Astrocyte (in vitro differentiated cells and primary cell): Measurements from ENCODE around the gene RAB40B. TPM values are rescaled to one million over a fixed set of nuclear protein-coding genes. Genes with fewer than 3 reads are reported as not detected.

Experiments used
- DNase-seq: peaks from one replicate; pipeline ENCODE4 v3.0.0-alpha.2; 2010; ENCODE audit warnings: low read depth
- FAIRE-seq: peaks from 2 replicates; lab custom pipeline; 2011; peaks lifted over from hg19 to GRCh38; lab: Jason Lieb, UNC
- H2AFZ ChIP-seq: 2 replicates; pipeline ENCODE4 v1.6.0; 2012; ENCODE audit warnings: low read depth, low read length, inconsistent platforms
- H3K27ac ChIP-seq: 2 replicates; pipeline ENCODE4 v1.5.1; 2011; ENCODE audit warnings: low read depth, low read length, inconsistent platforms
- H3K27me3 ChIP-seq: 2 replicates; pipeline ENCODE4 v1.6.0; 2011; ENCODE audit warnings: low read length, inconsistent platforms; ENCODE audit not compliant: insufficient read depth
- H3K36me3 ChIP-seq: 2 replicates; pipeline ENCODE4 v1.5.1; 2011; ENCODE audit warnings: low read length, inconsistent platforms; ENCODE audit not compliant: insufficient read depth
- H3K4me1 ChIP-seq: 2 replicates; pipeline ENCODE4 v1.5.1; 2011; ENCODE audit warnings: low read length, inconsistent platforms; ENCODE audit not compliant: insufficient read depth
- H3K4me2 ChIP-seq: 2 replicates; pipeline ENCODE4 v1.6.0; 2012; ENCODE audit warnings: low read length, inconsistent platforms
- H3K4me3 ChIP-seq: 2 replicates; pipeline ENCODE4 v1.5.1; 2011; ENCODE audit warnings: low read depth, mild to moderate bottlenecking, low read length, inconsistent platforms; ENCODE audit not compliant: insufficient read depth
- H3K79me2 ChIP-seq: 2 replicates; pipeline ENCODE4 v1.6.0; 2012; ENCODE audit warnings: mild to moderate bottlenecking, low read length, inconsistent platforms; ENCODE audit not compliant: insufficient read depth
- H3K9ac ChIP-seq: 2 replicates; pipeline ENCODE4 v1.6.0; 2012; ENCODE audit warnings: mild to moderate bottlenecking, low read length, inconsistent platforms
- H3K9me3 ChIP-seq: 2 replicates; pipeline ENCODE4 v1.5.1; 2012; ENCODE audit warnings: low read depth, mild to moderate bottlenecking, low read length, inconsistent platforms; ENCODE audit not compliant: insufficient read depth
- H4K20me1 ChIP-seq: 2 replicates; pipeline ENCODE4 v1.6.0; 2012; ENCODE audit warnings: low read length, inconsistent platforms; ENCODE audit not compliant: insufficient read depth
- H3K27ac Mint-ChIP-seq: one replicate; pipeline ENCODE4 v1.8.0; 2021; ENCODE audit warnings: mild to moderate bottlenecking, mixed read lengths; ENCODE audit not compliant: unreplicated experiment
- H3K27me3 Mint-ChIP-seq: one replicate; pipeline ENCODE4 v1.8.0; 2021; ENCODE audit warnings: low read depth, mixed read lengths; ENCODE audit not compliant: unreplicated experiment
- H3K36me3 Mint-ChIP-seq: one replicate; pipeline ENCODE4 v1.8.0; 2021; ENCODE audit warnings: low read depth, mixed read lengths; ENCODE audit not compliant: unreplicated experiment
- H3K4me1 Mint-ChIP-seq: one replicate; pipeline ENCODE4 v1.8.0; 2021; ENCODE audit warnings: low read depth, mixed read lengths; ENCODE audit not compliant: unreplicated experiment
- H3K4me3 Mint-ChIP-seq: one replicate; pipeline ENCODE4 v1.8.0; 2021; ENCODE audit warnings: mild to moderate bottlenecking, moderate library complexity, mixed read lengths; ENCODE audit not compliant: unreplicated experiment
- H3K9me3 Mint-ChIP-seq: one replicate; pipeline ENCODE4 v1.8.0; 2021; ENCODE audit warnings: mild to moderate bottlenecking, mixed read lengths; ENCODE audit not compliant: unreplicated experiment
- EZH2 ChIP-seq: IDR thresholded peaks from 2 replicates; pipeline ENCODE4 v1.6.1; 2012; ENCODE audit warnings: mild to moderate bottlenecking, low read length, inconsistent platforms; ENCODE audit not compliant: insufficient read depth
- total RNA-seq: library from RNA; stranded (reverse); gene quantifications from 2 replicates; pipeline ENCODE4 v1.2.1, GENCODE V29; 2021
- TF ChIP-seq, protein P1 (sequence below): IDR thresholded peaks from 2 replicates; pipeline ENCODE4 v1.5.1; 2011; ENCODE audit warnings: low read depth, mild to moderate bottlenecking, inconsistent platforms, low read length, moderate library complexity; ENCODE audit not compliant: insufficient read depth

RAB40B gene
- total RNA-seq, 1 donor from 2014 or later, result 15.8 TPM

DNA sequence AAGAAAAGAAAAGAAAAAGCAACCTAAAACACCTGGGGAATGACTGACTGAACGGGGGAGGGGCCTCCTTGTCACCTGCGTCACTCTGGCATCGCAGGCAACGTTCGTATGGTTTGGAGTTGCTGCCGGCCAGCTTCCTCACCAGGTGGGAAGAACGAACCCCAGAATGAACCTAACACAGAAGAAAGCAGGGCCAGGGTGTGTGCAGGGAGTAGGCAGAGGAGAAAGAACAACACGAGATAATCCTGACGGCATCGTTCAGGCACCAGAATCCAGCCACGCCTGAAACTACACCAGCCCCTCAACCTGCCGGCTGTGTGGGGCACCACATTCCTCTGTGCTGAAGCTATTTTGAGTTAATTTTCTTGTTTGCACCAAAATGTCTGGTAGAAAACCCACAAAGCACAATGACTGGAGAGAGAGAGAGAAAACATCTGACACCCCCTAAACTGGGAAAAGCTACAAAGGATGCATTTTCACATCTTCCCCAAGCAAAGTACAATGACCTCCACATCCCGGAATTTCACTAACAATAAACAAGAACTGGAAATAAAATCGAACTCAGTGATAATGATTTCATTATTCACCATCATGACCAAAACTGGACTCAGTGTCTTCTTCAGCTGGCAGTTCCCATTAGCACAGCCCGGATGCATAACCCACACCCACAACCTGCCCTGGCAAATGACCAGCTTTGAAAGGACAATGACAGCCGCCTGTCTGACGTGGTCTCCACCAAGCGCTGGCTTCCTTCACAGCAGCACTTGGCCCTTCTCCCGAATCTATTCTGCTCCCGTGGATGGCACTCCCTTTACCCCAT, 23.6 kb downstream of the RAB40B start:
- Mint-ChIP-seq H3K4me1 (peaks cover 8% of the 10 kb centered on the region), H3K27me3 (no peaks in the 10 kb centered on the region), H3K27ac (peak overlapping the region; percentile 14), H3K4me3 (no peak overlapping the region), H3K36me3 (no peaks in the 10 kb centered on the region), H3K9me3 (peaks cover 2% of the 10 kb centered on the region)
- H2AFZ ChIP-seq, result no peak overlapping the region
- no peaks in the 10 kb centered on the region for H3K4me1 ChIP-seq
- H3K9me3 ChIP-seq, result no peaks in the 10 kb centered on the region
- no peak overlapping the region for H3K4me2 ChIP-seq
- H3K36me3 ChIP-seq, result no peaks in the 10 kb centered on the region
- H3K79me2 ChIP-seq, result no peaks in the 10 kb centered on the region
- peaks cover 8% of the 10 kb centered on the region for H4K20me1 ChIP-seq
- H3K9ac ChIP-seq, result no peak overlapping the region
- no peak overlapping the region for H3K4me3 ChIP-seq
- TF ChIP-seq EZH2, result no peak
- TF ChIP-seq, protein P1, sequence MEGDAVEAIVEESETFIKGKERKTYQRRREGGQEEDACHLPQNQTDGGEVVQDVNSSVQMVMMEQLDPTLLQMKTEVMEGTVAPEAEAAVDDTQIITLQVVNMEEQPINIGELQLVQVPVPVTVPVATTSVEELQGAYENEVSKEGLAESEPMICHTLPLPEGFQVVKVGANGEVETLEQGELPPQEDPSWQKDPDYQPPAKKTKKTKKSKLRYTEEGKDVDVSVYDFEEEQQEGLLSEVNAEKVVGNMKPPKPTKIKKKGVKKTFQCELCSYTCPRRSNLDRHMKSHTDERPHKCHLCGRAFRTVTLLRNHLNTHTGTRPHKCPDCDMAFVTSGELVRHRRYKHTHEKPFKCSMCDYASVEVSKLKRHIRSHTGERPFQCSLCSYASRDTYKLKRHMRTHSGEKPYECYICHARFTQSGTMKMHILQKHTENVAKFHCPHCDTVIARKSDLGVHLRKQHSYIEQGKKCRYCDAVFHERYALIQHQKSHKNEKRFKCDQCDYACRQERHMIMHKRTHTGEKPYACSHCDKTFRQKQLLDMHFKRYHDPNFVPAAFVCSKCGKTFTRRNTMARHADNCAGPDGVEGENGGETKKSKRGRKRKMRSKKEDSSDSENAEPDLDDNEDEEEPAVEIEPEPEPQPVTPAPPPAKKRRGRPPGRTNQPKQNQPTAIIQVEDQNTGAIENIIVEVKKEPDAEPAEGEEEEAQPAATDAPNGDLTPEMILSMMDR, result no peak
- FAIRE-seq (no peak), DNase-seq (no peak)
- no peak overlapping the region for H3K27ac ChIP-seq
- no peaks in the 10 kb centered on the region for H3K27me3 ChIP-seq

DNA sequence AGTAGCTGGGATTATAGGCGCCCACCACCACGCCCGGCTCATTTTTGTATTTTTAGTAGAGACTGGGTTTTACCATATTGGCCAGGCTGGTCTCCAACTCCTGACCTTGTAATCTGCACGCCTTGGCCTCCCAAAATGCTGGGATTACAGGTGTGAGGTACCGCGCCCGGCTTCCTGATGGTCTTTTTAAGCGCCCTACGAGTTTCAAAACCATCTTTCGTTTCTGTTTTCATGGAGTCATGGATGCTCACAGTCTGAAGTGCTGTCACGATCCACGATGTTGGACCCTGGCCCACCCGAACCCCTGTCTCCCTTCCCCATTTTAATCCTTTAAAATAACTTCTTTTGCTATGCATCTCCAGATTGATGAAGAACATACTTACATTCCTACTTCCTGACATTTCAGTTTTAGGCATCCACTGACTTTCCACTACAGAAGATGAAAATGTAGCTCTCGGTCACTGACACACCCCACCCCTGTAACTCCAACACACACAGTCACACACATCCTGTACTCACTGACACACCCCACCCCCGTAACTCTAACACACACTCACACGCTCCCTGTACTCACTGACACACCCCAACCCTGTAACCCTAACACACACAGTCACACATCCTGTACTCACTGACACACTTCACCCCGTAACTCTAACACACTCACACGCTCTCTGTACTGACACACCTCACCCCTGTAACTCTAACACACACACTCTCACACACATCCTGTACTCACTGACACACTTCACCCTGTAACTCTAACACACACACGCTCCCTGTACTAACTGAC, 27.6 kb downstream of the RAB40B start:
- H3K4me3 ChIP-seq, result no peak overlapping the region
- peaks cover 8% of the 10 kb centered on the region for H4K20me1 ChIP-seq
- H3K4me2 ChIP-seq, result no peak overlapping the region
- TF ChIP-seq EZH2, result no peak
- H3K36me3 Mint-ChIP-seq, result peaks cover 6% of the 10 kb centered on the region
- no peak for DNase-seq
- peaks cover 8% of the 10 kb centered on the region for H3K4me1 Mint-ChIP-seq
- no peaks in the 10 kb centered on the region for H3K9me3 ChIP-seq
- H3K27ac ChIP-seq, result no peak overlapping the region
- no peak overlapping the region for H3K4me3 Mint-ChIP-seq
- H2AFZ ChIP-seq, result no peak overlapping the region
- H3K9me3 Mint-ChIP-seq, result peaks cover 2% of the 10 kb centered on the region
- H3K27ac Mint-ChIP-seq, result no peak overlapping the region
- peaks cover 7% of the 10 kb centered on the region for H3K27me3 Mint-ChIP-seq
- no peaks in the 10 kb centered on the region for H3K36me3 ChIP-seq
- no peaks in the 10 kb centered on the region for H3K79me2 ChIP-seq
- H3K9ac ChIP-seq, result no peak overlapping the region
- no peaks in the 10 kb centered on the region for H3K4me1 ChIP-seq
- FAIRE-seq, result no peak
- H3K27me3 ChIP-seq, result no peaks in the 10 kb centered on the region

DNA sequence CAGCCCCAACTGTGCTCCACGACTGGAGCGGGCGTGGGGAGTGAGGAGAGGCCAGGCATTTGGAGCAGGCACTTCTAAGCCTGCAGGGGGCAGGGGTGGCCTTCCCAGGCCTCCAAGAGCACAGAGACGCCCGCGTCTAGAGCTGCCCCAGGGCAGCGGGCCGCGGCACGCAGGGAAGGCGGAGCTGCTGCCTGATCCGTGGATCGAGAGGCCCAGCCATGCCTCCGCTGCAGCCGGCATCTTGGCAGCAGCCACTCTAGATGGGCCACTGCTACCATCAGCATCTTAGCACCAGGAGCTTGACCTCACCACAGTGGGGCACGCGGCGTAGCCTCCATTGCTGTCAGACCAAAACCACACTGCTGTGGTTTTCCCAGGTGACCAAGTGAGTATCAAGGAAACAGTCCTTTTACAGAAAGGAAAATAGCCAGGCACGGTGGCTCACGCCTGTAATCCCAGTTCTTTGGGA, 29.8 kb downstream of the RAB40B start:
- FAIRE-seq (no peak), DNase-seq (peak; percentile 12)
- Histone ChIP-seq H3K4me3 (no peak overlapping the region), H3K4me2 (no peak overlapping the region), H4K20me1 (peaks cover 6% of the 10 kb centered on the region), H3K36me3 (no peaks in the 10 kb centered on the region), H3K4me1 (no peaks in the 10 kb centered on the region), H3K79me2 (no peaks in the 10 kb centered on the region), H3K9me3 (no peaks in the 10 kb centered on the region), H3K27me3 (no peaks in the 10 kb centered on the region), H2AFZ (no peak overlapping the region), H3K9ac (no peak overlapping the region), H3K27ac (no peak overlapping the region)
- Mint-ChIP-seq H3K4me3 (no peak overlapping the region), H3K36me3 (peaks cover 6% of the 10 kb centered on the region), H3K27me3 (peaks cover 7% of the 10 kb centered on the region), H3K27ac (no peak overlapping the region), H3K4me1 (peaks cover 6% of the 10 kb centered on the region), H3K9me3 (peaks cover 2% of the 10 kb centered on the region)
- TF ChIP-seq EZH2, result no peak
